NCI-H748 treated with DMSO at 0.1 percent for 48 hours (cell line): ENCODE measurements around the gene ATXN7.

Experiments used
- DNase-seq: peaks from one replicate; lab custom pipeline; 2025; lab: John Stamatoyannopoulos, UW

Gene ATXN7, protein sequence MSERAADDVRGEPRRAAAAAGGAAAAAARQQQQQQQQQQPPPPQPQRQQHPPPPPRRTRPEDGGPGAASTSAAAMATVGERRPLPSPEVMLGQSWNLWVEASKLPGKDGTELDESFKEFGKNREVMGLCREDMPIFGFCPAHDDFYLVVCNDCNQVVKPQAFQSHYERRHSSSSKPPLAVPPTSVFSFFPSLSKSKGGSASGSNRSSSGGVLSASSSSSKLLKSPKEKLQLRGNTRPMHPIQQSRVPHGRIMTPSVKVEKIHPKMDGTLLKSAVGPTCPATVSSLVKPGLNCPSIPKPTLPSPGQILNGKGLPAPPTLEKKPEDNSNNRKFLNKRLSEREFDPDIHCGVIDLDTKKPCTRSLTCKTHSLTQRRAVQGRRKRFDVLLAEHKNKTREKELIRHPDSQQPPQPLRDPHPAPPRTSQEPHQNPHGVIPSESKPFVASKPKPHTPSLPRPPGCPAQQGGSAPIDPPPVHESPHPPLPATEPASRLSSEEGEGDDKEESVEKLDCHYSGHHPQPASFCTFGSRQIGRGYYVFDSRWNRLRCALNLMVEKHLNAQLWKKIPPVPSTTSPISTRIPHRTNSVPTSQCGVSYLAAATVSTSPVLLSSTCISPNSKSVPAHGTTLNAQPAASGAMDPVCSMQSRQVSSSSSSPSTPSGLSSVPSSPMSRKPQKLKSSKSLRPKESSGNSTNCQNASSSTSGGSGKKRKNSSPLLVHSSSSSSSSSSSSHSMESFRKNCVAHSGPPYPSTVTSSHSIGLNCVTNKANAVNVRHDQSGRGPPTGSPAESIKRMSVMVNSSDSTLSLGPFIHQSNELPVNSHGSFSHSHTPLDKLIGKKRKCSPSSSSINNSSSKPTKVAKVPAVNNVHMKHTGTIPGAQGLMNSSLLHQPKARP

DNA sequence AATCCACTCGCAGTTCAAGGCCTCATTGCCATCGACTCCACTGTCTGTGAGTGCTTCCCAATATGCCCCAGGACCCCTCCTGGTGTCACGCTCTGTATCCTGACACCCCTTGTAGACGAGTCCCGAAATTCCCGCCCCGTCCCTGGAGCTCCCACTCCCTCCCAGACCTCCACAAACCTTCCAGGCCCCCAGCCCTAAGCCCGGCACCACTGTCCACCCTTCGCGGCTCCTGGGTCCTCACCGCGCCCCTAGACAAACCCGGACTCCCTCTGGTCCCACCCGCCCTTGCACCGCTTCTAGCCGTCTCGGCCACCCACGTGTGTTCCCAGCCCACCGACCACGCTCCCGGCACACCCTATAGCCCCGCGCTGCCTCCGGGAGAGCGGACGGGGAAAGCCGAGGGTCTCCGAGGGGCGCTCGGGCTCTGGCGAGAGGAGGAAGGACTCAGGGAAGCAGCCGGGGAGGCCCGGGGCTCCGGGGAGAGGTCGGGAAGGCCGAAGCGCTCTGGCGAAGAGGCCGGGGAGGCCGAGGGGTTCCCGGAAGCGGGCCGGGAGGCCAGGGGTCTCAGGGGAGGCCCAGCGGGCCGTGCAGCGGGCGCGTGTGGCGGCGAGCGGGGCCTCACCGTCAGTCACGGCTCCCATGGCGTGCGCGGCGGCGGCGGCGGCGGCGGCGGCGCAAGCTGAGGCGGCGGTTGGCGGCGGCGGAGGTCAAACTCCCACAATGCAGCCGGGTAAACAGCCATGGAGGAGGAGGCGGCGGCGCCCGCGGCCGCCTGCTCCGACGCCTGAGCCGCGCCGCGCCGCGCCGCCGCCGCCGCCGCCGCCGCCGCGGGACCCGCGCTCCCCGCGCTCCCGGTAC lies at the start of gene ATXN7, which contains the start of gene THOC7:
Gene ATXN7 (plus strand): TSS at position 718 of the 858 bp plus-strand sequence. CDS start 48,732 bp downstream, outside the sequence.
Gene THOC7 (minus strand): TSS at position 656 of the 858 bp plus-strand sequence. CDS start 15 bp downstream, at position 641.
- DNase-seq: no peak

DNA sequence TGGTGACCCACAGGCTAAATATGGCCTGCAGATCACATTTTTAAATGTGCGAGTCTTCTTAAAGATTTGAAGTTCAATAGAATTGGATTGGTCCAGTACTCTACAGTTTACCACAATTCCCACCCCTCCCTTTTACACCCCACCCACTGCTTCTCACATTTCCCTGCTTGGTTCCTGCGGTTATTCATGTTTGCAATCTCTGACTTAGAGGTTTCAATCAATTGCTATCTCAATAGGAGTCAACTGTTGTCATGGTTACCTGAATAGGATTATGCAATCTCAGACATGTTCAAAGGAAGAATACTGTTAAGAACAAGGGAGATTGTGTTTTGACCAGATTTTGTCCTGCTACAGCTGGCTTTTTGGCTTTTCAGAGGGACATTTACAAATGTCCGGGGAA lies 49.4 kb upstream of the ATXN7 start:
- DNase-seq: no peak

DNA sequence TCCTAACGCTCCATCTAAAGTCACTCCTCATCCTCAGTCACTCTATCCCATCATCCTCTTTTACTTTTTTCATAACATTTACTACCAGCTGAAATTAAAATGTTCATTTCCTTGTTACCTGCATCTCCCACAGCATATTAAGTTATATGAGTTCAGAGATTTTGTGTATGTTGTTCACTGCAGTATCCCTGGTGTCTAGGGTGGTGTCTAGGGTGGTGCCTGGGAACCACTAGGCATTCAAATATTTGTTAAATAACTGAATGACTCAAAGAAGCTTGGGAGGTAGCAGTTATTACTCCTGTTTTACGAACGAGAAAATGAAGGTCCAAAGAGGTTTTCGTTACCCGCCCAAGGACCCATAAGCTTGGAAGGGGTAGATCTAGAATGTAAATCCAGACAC lies 46.4 kb upstream of the ATXN7 start:
- DNase-seq: no peak

DNA sequence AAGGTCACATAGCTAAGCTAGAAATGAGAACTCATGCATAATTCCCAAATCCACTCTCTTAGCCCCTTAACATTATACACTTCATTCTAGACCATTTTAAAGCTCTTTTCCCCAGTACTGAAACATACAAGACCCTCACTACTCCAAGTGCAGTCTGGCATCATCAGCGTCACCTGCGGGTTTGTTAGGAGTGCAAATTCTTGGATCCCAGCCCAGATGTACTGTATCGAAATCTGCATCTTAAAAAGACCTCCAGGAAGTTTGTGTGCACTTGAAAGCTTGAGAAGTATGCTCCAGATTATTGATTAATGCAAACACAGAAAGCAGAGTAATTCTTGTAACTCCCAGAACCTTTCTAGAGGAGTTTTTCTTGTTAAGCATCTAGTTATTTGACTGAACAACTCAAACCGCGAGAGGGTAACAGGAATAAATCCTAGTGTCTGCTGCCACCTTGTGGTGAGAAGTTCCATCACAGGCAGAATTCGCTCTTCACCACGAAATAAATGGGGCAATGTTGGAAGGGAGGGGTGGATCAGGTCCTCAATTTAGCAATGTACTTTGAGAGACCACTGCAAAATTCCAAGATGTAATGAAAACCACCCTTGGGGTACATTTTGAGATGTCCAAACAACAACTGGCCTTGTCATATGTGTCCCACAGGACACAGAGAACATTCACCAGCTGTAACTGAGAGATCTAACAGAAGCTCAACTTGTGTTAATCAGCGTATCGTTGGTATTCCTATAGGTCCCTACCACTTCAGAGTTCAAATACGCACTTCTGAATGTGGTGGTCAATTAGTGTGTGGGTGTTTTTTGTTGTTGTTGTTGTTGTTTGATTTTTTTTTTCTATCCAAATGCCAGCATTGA lies 45.2 kb upstream of the ATXN7 start:
- DNase-seq: peak; percentile 54

DNA sequence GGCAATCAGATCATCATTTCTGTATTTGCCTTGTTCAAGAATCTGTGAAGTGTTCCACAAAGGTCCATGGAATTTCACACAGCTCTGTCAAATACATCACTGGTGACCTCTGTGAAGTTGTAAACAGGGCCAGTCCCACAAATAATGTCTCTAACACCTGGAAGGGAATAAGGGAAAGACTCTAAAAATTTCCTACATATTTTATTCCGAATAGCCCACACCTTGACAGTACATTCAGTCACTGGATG lies 44.6 kb upstream of the ATXN7 start, which contains the start of gene C3orf49:
Gene C3orf49 (plus strand): TSS at position 149 of the 248 bp plus-strand sequence. CDS start 173 bp downstream, outside the sequence.
- DNase-seq: no peak

DNA sequence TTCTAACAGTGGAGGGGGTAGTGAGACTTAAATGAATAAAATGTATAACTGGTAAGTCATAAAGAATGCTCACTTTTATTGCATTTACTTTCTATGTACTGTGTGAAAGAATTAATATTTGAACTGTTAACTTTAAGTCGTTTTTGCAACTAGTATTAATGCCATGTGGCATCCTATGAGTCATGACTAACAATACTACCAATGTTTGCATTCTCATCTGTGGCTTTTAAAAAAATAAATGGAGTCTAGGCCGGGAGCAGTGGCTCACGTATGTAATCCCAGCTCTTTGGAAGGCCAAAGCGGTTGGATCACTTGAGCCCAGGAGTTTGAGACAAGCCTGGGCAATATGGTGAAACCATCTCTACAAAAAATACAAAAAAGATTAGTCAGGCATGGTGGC lies 39.4 kb upstream of the ATXN7 start:
- no peak for DNase-seq

DNA sequence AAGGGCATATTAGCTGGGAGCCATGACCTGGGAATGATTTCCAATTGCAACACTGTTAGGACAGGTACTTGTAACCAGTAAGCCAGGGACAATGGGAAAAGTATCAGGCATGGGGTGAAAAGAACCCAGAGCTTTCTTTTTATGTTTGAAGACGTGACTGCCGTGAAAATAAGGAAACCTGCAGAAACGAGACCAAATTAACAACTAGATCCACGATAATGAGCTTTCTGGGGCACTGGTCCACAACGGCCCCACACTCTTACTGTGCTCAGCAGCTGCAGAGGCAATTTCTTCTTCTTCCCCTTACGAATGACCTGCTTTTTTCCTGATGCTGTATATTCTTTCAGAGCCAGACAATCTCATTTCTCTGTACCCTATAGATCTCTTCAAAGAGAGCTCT lies 33.1 kb upstream of the ATXN7 start:
- no peak for DNase-seq

DNA sequence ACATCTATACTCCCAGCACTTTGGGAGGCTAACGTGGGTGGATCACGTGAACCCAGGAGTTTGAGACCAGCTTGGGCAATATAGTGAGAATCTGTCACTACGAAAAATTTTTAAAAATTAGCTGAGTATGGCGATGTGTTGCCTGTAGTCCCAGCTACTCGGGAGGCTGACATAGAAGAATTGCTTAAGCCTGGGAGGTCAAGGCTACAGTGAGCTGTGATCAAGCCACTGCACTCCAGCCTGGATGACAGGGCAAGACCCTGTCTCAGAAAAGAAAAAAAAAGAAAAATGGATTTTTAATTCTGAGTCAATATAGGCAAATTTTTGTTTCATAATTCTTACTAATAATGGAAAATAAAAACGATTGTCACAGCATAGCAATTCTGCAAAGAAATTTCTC lies 31.3 kb upstream of the ATXN7 start:
- DNase-seq: no peak

DNA sequence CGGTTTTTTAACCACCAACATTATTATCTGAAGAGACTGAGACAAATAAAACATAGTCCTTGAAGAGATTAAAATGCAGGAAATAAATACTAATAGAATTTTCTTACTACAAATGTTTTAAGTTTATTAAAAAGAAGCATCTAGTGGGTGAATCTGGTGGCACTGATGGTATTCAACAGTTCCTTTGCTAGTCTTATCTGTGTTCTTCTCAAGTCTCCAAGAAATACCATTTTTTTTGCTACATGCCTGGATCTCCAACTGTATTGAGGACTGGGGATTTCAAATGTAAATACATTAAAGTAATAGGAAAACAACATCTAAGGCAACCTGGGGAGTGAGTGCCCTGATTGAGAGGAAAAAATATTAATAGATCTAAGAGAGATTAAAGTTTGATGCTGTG lies 22.0 kb upstream of the ATXN7 start:
- no peak for DNase-seq

DNA sequence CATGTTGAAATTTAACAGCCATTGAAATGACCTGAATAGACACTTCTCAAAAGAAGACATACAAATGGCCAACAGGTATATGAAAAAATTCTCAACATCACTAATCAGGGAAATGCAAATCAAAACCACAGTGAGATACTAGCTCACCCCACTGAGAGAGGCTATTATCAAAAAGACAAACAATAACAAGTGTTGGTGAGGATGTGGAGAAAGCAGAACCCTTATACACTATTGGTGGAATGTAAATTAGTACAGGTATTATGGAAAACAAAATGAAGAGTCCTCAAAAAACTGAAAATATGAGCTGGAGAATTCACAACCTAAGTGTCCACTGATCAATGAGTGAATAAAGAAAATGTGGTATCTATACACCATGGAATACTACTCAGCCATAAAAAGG lies 21.5 kb upstream of the ATXN7 start:
- no peak for DNase-seq

DNA sequence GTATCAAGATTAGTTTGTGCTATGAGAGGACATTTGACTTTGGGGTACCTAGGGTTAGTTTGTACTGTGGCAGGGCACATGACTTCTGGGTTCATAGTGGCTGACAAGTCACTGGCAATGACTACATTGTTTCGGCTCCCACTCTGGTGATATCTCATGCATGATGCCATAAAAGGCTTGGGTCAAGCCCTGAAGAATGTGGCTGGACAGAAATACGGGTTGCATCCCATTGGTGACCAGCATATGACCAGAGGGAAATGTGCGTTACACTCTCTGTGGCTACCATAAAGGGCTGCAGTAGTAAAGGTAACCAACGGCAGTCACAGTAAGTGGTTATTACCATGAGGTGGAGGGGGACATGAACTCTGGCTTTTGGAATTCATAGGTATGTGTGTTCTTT lies 18.5 kb upstream of the ATXN7 start:
- DNase-seq: no peak

DNA sequence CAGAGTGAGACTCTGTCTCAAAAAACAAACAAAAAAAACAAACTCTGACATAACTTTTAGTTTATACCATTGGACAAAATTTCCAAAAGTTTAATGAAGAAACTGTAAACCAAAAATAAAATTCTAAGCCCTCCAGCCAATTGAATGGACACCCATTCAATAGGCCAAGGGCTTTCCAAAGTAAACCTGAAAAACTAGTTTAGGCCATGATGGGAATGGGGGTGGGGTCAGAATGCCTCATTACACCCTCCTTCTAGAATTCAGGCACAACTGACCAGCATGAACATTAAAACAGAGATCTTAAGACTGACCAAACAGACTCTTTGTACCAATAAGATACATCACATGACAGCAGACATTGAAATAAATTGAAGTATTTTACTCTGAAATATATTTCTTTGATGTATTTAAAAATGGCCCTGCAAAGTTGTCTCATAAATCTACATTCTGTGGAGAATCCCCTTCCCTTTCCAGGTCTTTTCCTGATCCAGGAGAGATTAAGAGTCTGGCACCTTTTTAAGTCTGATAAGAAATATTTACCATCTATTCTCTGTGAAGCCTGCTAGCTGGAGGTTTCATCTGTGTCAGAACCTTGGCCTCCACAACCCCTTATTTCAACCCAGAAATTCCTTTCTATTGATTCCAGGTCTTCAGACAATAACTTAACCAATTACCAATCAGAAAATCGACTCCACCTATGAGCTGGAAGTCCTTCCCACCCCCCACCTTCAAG lies 15.8 kb upstream of the ATXN7 start:
- no peak for DNase-seq

DNA sequence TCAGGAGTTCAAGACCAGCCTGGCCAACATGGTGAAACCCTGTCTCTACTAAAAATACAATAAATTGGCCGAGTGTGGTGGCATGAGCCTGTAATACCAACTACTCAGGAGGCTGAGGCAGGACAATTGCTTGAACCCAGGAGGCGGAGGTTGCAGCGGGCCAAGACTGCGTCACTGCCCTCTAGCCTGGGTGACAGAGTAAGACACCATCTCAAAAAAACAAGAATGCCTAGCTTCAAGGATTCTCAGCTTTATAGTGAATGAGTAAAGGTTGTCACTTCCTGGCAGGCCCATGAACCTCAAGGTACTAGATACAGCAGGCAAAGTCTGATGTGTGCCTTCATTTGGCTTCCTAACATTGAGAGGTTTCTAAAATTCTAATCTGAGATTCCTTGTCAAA lies 14.5 kb upstream of the ATXN7 start:
- DNase-seq: no peak

DNA sequence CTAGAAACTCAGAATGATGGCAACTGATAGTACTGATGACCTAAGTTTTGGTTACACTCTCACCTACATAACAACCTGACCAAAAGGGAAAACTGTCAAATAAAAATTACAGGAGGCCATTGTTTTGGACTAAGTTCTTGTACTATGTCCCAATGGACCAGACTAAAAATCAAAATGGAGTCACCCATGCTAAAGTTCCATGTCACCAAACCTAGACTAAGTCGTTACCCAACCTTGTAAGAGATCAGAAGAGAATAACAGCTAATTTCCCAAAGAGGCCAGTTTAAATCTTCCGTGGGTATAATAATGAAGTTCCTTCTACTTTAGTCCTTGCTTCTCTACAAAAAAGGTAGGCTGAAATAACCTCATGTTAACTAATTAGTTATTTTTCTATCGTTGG lies 12.4 kb upstream of the ATXN7 start:
- DNase-seq: no peak

DNA sequence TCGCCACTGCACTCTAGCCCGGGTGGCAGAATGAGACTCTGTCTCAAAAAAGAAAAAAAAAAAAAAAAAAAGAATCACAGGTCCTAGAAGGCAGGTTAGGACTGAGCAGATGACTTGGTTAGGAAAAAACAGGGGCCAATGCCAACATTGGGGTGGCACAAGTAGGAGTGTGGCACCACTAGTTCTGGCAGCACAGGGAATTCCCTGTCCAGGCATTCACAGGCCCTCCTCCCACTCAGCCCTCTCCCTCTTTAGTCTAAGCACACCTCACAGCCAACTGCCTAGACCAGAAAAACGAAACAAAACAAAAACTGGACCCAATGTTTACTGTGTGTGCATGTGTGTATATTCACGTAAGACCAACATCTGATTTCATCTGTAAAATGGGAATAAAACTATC lies 10.6 kb upstream of the ATXN7 start:
- DNase-seq: no peak

DNA sequence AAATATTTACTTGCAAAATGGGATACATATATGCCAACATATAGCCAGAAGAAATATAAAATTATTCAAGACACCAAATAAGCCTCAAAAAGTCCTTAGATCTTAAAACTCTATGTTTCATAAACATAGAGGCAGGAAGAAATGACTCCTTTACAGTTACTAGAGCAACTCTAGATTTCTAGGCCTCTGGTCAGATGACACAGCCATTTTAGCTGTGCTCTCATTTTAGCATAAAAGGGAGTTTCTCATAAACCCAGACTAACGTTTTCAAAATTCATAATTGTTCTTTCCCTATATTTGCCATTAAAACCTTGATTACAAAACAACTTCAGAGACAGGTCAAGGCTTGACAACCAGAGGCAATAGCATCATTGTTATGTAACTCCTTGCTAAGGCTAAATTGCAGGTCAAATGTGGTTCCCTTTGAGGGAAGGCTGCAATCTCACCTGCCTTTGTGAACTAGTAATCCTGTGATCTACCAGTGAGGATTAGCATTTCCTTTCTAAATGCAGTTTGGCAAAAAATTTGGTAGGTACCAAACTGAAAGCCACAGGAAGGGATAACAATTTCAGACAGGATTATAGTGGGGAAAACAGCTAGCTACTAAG lies 8.2 kb upstream of the ATXN7 start:
- DNase-seq: no peak

DNA sequence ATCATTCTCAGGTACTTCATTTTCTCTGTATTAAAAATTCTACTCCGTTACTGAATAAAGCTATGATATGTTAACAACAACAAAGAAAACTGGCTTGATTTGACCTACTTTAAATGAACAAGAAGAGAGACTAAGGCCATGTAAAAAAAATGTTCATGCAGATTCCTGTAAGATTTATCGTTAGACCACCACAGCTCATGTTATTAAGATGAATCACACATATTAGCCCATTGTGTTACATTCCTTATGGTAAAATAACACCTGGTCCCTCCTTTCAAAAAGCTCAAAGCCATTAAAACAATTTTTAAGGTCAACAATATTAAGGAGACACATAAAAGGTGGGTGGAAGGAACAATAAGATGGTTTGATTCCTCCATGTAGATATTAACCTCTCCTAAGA lies 6.4 kb upstream of the ATXN7 start:
- DNase-seq: no peak

DNA sequence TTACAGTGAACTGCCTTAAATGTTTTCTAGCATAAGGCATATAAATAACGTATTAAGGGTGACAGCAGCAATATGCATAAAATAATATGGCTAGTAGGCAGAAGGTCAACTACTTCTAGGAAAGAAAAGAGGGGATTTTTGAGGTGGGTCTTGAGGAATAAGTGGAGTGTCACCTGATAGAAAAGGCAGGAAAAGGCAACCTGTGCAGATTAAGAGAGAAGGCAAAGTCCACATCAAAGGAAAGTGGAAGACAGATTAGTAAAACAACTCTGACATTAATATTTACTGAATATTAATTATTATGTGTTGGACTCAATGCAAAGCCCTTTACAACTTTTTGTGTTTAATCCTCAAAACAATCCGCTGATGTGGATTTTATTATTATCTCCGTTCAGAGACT lies 2.9 kb upstream of the ATXN7 start:
- no peak for DNase-seq

DNA sequence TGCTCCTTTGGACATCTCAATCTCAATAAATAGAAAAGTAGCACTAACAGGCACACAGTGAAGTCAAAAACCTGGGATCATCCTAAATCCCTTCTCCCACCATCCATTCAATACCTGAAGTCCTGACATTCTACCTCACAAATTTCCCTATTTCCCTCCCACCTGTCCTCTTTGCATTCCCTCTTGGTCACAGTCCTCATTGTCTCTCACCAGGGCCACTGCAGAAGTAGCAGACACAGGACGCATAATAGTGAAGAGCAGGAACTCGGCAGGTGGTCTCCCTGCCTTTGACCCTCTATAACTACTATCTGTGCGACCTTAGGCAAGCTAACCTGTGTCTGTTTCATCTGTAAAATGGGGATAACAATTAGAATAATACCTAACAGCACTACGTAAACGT lies 2.4 kb upstream of the ATXN7 start:
- no peak for DNase-seq

DNA sequence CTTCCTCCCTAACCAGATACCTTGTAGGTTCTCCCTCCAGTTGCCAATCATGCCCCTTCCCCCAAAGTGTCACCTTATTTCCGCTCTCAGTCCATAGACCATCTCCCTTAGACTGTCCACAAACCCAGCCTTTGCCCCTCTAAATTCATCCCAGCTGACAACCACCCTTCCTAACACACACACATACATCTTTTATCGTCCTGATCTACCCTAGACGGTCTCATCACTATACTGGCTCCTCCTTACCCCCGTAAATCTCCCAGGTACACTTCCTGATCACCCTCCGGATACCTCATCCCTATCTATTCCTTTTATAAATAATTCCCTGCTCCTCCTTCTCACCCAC lies 890 bp upstream of the ATXN7 start:
- DNase-seq: no peak
